GM20000 (cell line): Measurements from ENCODE around the gene KRTAP13-4.

Source experiments
- DNase-seq: peaks from one replicate; pipeline ENCODE4 v3.0.0; 2012; ENCODE audit warnings: low spot score
- TF ChIP-seq, protein P1 (sequence below): IDR thresholded peaks from 2 replicates; pipeline ENCODE4 v1.5.1; 2012; ENCODE audit warnings: mild to moderate bottlenecking, control low read depth; ENCODE audit errors: extremely low read depth, missing control alignments

The KRTAP13-4 gene

DNA sequence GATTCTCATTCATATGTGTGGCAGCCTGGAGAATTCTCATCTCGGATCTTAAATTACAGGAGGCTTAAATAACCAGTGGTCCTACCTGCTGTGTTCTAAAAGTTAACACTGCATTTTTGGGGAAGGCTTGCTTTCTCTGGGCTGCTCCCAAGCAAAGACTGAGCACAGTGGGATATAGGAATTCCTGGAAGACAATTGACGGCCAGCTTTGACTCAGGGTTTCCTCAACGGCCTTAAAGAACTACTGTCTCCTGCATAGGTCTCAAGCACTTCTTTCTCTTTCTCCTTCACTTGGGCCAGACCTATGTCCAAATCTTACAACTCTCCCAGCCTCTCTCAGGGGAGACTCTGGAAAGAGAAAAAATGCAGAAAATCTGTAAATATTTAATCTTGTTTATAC, 3.3 kb upstream of the KRTAP13-4 start:
- TF ChIP-seq, protein P1, sequence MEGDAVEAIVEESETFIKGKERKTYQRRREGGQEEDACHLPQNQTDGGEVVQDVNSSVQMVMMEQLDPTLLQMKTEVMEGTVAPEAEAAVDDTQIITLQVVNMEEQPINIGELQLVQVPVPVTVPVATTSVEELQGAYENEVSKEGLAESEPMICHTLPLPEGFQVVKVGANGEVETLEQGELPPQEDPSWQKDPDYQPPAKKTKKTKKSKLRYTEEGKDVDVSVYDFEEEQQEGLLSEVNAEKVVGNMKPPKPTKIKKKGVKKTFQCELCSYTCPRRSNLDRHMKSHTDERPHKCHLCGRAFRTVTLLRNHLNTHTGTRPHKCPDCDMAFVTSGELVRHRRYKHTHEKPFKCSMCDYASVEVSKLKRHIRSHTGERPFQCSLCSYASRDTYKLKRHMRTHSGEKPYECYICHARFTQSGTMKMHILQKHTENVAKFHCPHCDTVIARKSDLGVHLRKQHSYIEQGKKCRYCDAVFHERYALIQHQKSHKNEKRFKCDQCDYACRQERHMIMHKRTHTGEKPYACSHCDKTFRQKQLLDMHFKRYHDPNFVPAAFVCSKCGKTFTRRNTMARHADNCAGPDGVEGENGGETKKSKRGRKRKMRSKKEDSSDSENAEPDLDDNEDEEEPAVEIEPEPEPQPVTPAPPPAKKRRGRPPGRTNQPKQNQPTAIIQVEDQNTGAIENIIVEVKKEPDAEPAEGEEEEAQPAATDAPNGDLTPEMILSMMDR: no peak
- no peak for DNase-seq

DNA sequence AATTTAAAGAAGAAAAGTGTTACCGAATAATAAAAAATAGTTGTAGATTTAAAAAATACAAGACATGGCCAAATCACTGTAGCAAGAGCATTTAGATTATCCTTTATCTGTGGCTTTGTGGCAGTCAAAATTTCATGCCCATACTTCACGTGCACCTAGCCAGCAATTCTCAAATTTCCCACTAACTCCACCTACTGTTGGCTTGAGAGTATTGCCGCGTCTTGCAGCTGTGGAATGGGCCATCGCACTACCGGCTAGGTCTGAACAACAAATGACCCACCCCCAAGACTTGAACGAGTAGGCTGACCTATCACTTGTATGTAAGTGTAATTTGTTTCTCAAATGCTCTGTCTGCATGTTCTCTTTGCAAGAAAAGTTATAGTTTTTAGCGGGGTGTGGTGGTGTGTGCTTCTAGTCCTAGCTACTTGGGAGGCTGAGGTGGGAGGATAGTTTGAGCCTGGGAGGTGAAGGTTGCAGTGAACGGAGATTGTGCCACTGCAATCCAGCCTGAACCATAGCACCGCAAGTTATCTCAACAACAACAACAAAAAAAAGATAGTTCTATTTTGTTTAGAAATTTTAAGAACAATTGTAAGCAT, 4.1 kb downstream of the KRTAP13-4 start:
- TF ChIP-seq, protein P1: peak; percentile 22
- DNase-seq: no peak

DNA sequence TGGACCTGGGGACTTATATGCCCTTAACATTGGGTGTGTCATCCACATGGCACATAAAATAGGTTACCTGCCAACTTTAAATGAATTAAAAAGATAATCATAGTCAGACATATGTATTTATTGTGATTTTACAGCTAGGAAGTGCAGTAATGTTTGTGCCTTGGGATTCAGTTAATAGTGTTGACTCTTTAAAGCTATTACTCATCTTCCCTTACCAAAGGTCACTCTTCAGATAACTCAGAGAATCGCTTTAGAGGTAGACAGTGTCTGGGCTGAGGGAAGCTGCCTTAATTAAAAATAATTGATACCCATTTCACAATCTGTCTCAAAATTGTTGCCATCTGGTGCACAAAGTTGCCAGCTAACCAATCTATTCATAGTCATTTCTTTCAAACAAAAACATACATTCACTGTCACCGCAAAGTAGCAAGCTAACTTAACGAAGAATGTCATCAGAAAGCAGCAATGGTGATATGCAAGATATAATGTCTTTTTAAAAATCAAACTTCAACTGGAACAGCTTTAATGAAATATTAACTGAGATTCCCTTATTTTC, 7.1 kb downstream of the KRTAP13-4 start:
- DNase-seq: no peak
- TF ChIP-seq, protein P1: no peak

DNA sequence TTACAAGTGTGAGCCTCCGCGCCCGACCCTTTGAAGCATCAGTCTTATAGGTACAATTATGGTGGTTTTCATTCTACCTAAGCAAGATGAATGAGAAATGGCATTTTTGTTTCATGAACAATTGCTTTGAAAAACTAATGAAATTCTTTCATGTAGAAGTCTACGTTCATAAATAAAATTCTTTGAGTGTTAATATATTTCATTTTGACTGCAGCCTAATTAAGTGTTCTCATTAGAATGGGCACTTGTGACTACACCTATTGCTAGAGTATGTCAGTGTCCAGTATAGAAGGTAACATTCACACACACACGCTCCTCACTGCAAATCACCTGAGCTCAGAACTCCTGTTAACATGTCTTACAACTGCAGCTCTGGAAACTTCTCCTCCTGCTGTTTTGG, 10.0 kb downstream of the KRTAP13-4 start, which contains the start of gene KRTAP15-1:
TSS of gene KRTAP15-1 (plus strand) at position 301 of the 400 bp plus-strand sequence. CDS start at position 354, 53 bp downstream.
- TF ChIP-seq, protein P1: no peak
- DNase-seq: no peak

DNA sequence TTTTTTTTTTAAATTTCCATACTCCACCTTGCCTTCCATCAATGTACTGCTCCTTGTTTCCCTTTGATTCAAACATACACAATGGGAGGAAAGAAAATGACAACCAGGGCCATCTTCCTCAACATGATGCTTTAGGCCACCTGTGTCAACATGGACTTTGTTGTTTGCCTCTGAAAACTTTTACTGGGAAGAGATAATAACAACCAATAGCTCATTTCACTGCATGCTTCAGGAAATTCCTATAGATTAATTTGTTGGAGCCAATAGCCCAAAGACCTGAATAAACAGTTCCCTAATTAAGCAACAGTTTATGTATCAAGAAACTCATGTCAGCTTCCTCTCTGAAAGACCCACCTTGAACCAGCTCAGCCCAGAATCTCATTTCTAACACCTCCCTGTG, 13.2 kb downstream of the KRTAP13-4 start:
- TF ChIP-seq, protein P1: no peak
- DNase-seq: no peak

DNA sequence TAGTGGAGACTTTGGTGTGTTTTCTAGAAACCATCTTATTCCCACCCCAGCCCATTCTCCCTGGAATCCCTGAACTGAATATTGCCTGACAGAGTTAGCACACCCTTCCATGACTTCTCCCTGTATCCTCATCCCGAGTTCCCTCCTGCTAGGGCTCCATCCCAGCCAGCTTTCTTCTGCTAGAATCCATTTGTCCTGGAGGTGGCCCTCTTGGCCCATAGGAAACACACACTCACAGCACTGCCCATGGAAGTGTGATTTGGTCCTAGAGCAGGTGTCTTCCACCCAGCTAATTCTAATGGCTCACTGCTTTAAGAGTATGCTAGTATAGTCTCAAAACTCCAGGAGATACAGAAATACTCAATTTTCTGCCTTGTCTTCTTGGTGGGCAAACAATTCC, 14.2 kb downstream of the KRTAP13-4 start:
- TF ChIP-seq, protein P1: no peak
- no peak for DNase-seq

DNA sequence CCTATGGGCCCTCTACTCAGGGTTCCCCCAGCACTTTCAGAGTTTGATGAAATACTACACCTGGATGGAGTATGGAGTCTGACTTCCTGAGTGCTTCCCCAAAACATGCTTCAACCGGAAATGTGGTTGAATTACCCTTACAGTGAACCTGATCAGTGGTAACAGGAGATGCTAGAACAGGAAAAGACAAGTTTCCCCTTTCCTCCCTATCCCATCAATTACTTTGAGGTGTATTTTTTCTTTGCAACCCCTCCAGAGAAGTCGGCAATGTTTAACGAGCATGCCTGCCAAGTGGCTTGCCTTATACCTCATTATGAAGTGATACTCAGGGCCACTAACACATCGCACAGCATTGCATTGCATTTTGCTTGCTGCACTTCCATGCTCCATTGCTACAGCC, 17.0 kb downstream of the KRTAP13-4 start:
- TF ChIP-seq, protein P1: no peak
- no peak for DNase-seq
